K562 (cell line): ENCODE results near the gene NCDN. TPM values are rescaled to one million over a fixed set of nuclear protein-coding genes. Genes with fewer than 3 reads are reported as not detected.

Experiments
- LARP7 ChIP-seq: fragments of 450-650 bp; IDR thresholded peaks from 2 replicates; pipeline ENCODE4 v1.6.1; 2016
- MGA ChIP-seq: fragments of 450-650 bp; IDR thresholded peaks from 2 replicates; pipeline ENCODE4 v1.6.1; 2016; ENCODE audit warnings: mild to moderate bottlenecking, moderate library complexity
- NR2C2 ChIP-seq, 2 experiments: fragments of 200-800 bp in 1 of 2; sonication (Bioruptor generic) in 1 of 2; sonication (generic) in 1 of 2; formaldehyde crosslinking in 1 of 2; IDR thresholded peaks; 2 replicates each; pipeline versions ENCODE4 v1.6.1 to v1.8.0; 2016 to 2022; ENCODE audit warnings: mild to moderate bottlenecking in 1 of 2, missing compliant biosample characterization in 1 of 2, missing genetic modification characterization in 1 of 2, missing genetic modification reagents in 1 of 2
- POLR2A ChIP-seq: fragments of 450-650 bp; conservative IDR thresholded peaks from 2 replicates; pipeline ENCODE4 v1.6.1; 2016
- PPARD ChIP-seq: fragments of 250-450 bp; sonication (Bioruptor Pico); IDR thresholded peaks from 2 replicates; pipeline ENCODE4 v1.8.0; 2022; ENCODE audit warnings: inconsistent platforms, mild to moderate bottlenecking, moderate library complexity
- ZNF384 ChIP-seq: IDR thresholded peaks from 2 replicates; pipeline ENCODE4 v1.6.1; 2012; ENCODE audit warnings: low read depth, low read length, improper control_type of control experiment
- ZNF407 ChIP-seq: fragments of 450-650 bp; IDR thresholded peaks from 2 replicates; pipeline ENCODE4 v1.6.1; 2016; ENCODE audit warnings: low read depth
- polyA plus RNA-seq, 8 experiments: library from polyadenylated mRNA; depleted of rRNA in 4 of 8; stranded (reverse) in 5 of 8; unstranded in 3 of 8; fragments of >200 nt; fragmentation: Nextera tagmentation in 2 of 8; fragmentation: Illumina TruSeq in 1 of 8; extraction: Ambion mirVana in 2 of 8; extraction: Trizol in 1 of 8; gene quantifications; 2 replicates each; pipeline versions ENCODE4 v1.2.1 to v1.2.3, GENCODE V29; 2011 to 2014; ENCODE audit warnings: inconsistent platforms in 1 of 8, missing spikeins in 1 of 8
- total RNA-seq, 7 experiments: library from RNA; depleted of rRNA in 6 of 7; stranded (reverse); fragments of >200 nt in 6 of 7; fragmentation: Illumina TruSeq in 2 of 7; extraction: Trizol in 2 of 7; gene quantifications; 2 replicates each; pipeline versions ENCODE4 v1.2.1 to v1.2.3, GENCODE V29; 2011 to 2021; ENCODE audit warnings: low replicate concordance in 1 of 7

NCDN gene
- total and polyA plus RNA-seq, 9 of the 15 experiments (the other 6 are each of a cell fraction or from before 2014, with no cell fraction given), result 1.9 to 35.1 (median 10.7) TPM

- TF ChIP-seq MGA (no peak), LARP7 (0 out of 2 replicates have a peak, but pooled peaks have one; percentile 72), ZNF407 (0 out of 2 replicates have a peak, but pooled peaks have one; percentile 24), POLR2A (peak; percentile 78; the same call in 1 of the 2 replicates), ZNF384 (no peak), NR2C2 (CRISPR knock-in tag; IDR thresholded peaks at IDR 0.05) (peak; percentile 99), NR2C2 (tag; IDR thresholded peaks at IDR 0.05) (peak; percentile 95), PPARD (CRISPR knock-in tag) (no peak)
Observed at GRCh38 chr1:35557611-35558373, at the start of gene NCDN (continued).
